ENCODE results near the gene NUP98. TPM values are rescaled to one million over a fixed set of nuclear protein-coding genes. Genes with fewer than 3 reads are reported as not detected.

Gene NUP98
- total and polyA plus RNA-seq, 2 of the 13 experiments (the other 11 are each of a cell fraction or from before 2014, with no cell fraction given) = 76.6 to 85.3 TPM

- TF ChIP-seq ELF3 (CRISPR knock-in tag; IDR thresholded peaks at IDR 0.05) (no peak), PTBP1 (IDR thresholded peaks at IDR 0.05; ENCODE audit: low read depth, low read length, poor library complexity, severe bottlenecking) (no peak), IKZF1 (IDR thresholded peaks at IDR 0.05) (no peak), ZNF737 (CRISPR knock-in tag; IDR thresholded peaks at IDR 0.05; ENCODE audit: borderline replicate concordance) (no peak), STAG1 (CRISPR knock-in tag; IDR thresholded peaks at IDR 0.05) (no peak), EP300 (IDR thresholded peaks at IDR 0.05; ENCODE audit: low read depth in 2 of 2, low read length in 2 of 2) (no peak), EP300 (CRISPR knock-in tag; IDR thresholded peaks at IDR 0.05; ENCODE audit: borderline replicate concordance) (no peak), DNMT3B (CRISPR knock-in tag; conservative IDR thresholded peaks at IDR 0.05) (no peak), ZNF614 (CRISPR knock-in tag; IDR thresholded peaks at IDR 0.05; ENCODE audit: borderline replicate concordance) (no peak), CEBPZ (IDR thresholded peaks at IDR 0.05; ENCODE audit: low read length) (no peak), YY1 (IDR thresholded peaks at IDR 0.05; ENCODE audit: insufficient read depth, insufficient replicate concordance, low read depth, low read length) (no peak), ZNF138 (CRISPR knock-in tag; IDR thresholded peaks at IDR 0.05; ENCODE audit: low read depth) (no peak), ZNF747 (CRISPR knock-in tag; IDR thresholded peaks at IDR 0.05; ENCODE audit: borderline replicate concordance) (no peak; the same call in 1 of the 2 replicates), ARNT (IDR thresholded peaks at IDR 0.05) (no peak), NFE2 (CRISPR knock-in tag; IDR thresholded peaks at IDR 0.05) (no peak), AGO1 (IDR thresholded peaks at IDR 0.05; ENCODE audit: low read depth, low read length, poor library complexity, severe bottlenecking) (no peak)
- TF ChIP-seq, protein P1, sequence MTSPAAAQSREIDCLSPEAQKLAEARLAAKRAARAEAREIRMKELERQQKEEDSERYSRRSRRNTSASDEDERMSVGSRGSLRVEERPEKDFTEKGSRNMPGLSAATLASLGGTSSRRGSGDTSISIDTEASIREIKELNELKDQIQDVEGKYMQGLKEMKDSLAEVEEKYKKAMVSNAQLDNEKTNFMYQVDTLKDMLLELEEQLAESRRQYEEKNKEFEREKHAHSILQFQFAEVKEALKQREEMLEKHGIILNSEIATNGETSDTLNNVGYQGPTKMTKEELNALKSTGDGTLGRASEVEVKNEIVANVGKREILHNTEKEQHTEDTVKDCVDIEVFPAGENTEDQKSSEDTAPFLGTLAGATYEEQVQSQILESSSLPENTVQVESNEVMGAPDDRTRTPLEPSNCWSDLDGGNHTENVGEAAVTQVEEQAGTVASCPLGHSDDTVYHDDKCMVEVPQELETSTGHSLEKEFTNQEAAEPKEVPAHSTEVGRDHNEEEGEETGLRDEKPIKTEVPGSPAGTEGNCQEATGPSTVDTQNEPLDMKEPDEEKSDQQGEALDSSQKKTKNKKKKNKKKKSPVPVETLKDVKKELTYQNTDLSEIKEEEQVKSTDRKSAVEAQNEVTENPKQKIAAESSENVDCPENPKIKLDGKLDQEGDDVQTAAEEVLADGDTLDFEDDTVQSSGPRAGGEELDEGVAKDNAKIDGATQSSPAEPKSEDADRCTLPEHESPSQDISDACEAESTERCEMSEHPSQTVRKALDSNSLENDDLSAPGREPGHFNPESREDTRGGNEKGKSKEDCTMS (CRISPR knock-in tag; conservative IDR thresholded peaks at IDR 0.05) = no peak
- TF ChIP-seq, protein P2, sequence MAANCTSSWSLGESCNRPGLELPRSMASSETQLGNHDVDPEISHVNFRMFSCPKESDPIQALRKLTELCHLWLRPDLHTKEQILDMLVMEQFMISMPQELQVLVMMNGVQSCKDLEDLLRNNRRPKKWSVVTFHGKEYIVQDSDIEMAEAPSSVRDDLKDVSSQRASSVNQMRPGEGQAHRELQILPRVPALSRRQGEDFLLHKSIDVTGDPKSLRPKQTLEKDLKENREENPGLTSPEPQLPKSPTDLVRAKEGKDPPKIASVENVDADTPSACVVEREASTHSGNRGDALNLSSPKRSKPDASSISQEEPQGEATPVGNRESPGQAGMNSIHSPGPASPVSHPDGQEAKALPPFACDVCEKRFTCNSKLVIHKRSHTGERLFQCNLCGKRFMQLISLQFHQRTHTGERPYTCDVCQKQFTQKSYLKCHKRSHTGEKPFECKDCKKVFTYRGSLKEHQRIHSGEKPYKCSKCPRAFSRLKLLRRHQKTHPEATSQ (CRISPR knock-in tag; IDR thresholded peaks at IDR 0.05; ENCODE audit: borderline replicate concordance) = peak; percentile 58; the same call in 1 of the 2 replicates
- TF ChIP-seq, protein P3, sequence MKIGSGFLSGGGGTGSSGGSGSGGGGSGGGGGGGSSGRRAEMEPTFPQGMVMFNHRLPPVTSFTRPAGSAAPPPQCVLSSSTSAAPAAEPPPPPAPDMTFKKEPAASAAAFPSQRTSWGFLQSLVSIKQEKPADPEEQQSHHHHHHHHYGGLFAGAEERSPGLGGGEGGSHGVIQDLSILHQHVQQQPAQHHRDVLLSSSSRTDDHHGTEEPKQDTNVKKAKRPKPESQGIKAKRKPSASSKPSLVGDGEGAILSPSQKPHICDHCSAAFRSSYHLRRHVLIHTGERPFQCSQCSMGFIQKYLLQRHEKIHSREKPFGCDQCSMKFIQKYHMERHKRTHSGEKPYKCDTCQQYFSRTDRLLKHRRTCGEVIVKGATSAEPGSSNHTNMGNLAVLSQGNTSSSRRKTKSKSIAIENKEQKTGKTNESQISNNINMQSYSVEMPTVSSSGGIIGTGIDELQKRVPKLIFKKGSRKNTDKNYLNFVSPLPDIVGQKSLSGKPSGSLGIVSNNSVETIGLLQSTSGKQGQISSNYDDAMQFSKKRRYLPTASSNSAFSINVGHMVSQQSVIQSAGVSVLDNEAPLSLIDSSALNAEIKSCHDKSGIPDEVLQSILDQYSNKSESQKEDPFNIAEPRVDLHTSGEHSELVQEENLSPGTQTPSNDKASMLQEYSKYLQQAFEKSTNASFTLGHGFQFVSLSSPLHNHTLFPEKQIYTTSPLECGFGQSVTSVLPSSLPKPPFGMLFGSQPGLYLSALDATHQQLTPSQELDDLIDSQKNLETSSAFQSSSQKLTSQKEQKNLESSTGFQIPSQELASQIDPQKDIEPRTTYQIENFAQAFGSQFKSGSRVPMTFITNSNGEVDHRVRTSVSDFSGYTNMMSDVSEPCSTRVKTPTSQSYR (CRISPR knock-in tag; IDR thresholded peaks at IDR 0.05; ENCODE audit: borderline replicate concordance) = peak; percentile 92
These were observed 155.0 kb downstream of the NUP98 start (continued) for GRCh38 chr11:3642071-3642951.
